Small intestine (tissue), 7 donors: Measurements from ENCODE around the gene KLHDC9. TPM values are rescaled to one million over a fixed set of nuclear protein-coding genes. Genes with fewer than 3 reads are reported as not detected.

Experiments used
- DNase-seq, 2 donors: peaks; one replicate each; pipeline versions ENCODE4 v3.0.0 to v3.0.0-alpha.2; 2013
- FAIRE-seq: peaks from 2 replicates; lab custom pipeline; 2012; peaks lifted over from hg19 to GRCh38; lab: Jason Lieb, UNC
- H3K27ac ChIP-seq, 3 donors: one replicate each; pipeline ENCODE4 v1.5.1; 2013; ENCODE audit warnings: low read length in 2 of 3, mild to moderate bottlenecking in 2 of 3, control low read depth in 1 of 3, inconsistent platforms in 1 of 3, low read depth in 1 of 3, moderate library complexity in 1 of 3
- H3K27me3 ChIP-seq, 3 donors: one replicate each; pipeline ENCODE4 v1.6.1; 2013; ENCODE audit warnings: low read length in 3 of 3, inconsistent platforms in 1 of 3; ENCODE audit not compliant: control insufficient read depth in 3 of 3, insufficient read depth in 3 of 3
- H3K36me3 ChIP-seq, 3 donors: one replicate each; pipeline ENCODE4 v1.6.1; 2013; ENCODE audit warnings: low read length in 3 of 3, inconsistent platforms in 1 of 3, low read depth in 1 of 3, mild to moderate bottlenecking in 1 of 3, moderate library complexity in 1 of 3; ENCODE audit not compliant: control insufficient read depth in 3 of 3, insufficient read depth in 2 of 3
- H3K4me1 ChIP-seq, 3 donors: one replicate each; pipeline ENCODE4 v1.6.1; 2013; ENCODE audit warnings: low read length in 2 of 3, inconsistent platforms in 1 of 3, low read depth in 1 of 3, mild to moderate bottlenecking in 1 of 3, moderate library complexity in 1 of 3; ENCODE audit not compliant: control insufficient read depth in 3 of 3, insufficient read depth in 2 of 3
- H3K4me3 ChIP-seq, 3 donors: one replicate each; pipeline ENCODE4 v1.5.1; 2013; ENCODE audit warnings: low read length in 3 of 3, control low read depth in 1 of 3, inconsistent platforms in 1 of 3, low read depth in 1 of 3, mild to moderate bottlenecking in 1 of 3, moderate library complexity in 1 of 3
- H3K9me3 ChIP-seq, 2 donors: one replicate each; pipeline ENCODE4 v1.6.1; 2013; ENCODE audit warnings: low read depth in 1 of 2, low read length in 1 of 2; ENCODE audit not compliant: control insufficient read depth in 2 of 2, insufficient read depth in 1 of 2
- WGBS, 3 donors: extraction: QIAGEN DNeasy Blood & Tissue Kit; methylation state at CpG; one replicate each; pipeline ENCODE4 v1.1.7; 2013; 5-methylcytosine and 5-hydroxymethylcytosine counted together
- polyA plus RNA-seq, 4 donors: library from polyadenylated mRNA; stranded (reverse) in 3 of 4; unstranded in 1 of 4; fragments of 200-250 nt in 3 of 4; fragments of 120-200 nt in 1 of 4; gene quantifications; one replicate each; pipeline versions ENCODE4 v1.2.1 to v1.2.3, GENCODE V29; 2013
- donor health status: healthy with polysubstance abuse.
- donor health status: control.
- donor health status: control.
- donor health status: Bipolar disorder and iron deficiency.
- donor health status: healthy.

Gene KLHDC9
- polyA plus RNA-seq, 4 donors: 1.8 to 5.8 (median 3.0) TPM

- Histone ChIP-seq H3K4me1 (peaks cover 0 to 15% (median 0%) of the 10 kb centered on the region in 3 donors), H3K36me3 (peaks cover 0 to under 1% (median 0%) of the 10 kb centered on the region in 3 donors), H3K27ac (no peak overlapping the region), H3K4me3 (no peak overlapping the region), H3K27me3 (peaks cover 0 to 4% (median 0%) of the 10 kb centered on the region in 3 donors), H3K9me3 (no peaks in the 10 kb centered on the region)
- FAIRE-seq (no peak), DNase-seq (no peak)
- 94 to 99% (median 97%) methylated on average over 14 of the region's 14 CpGs for WGBS, 3 donors
These were observed 3.7 kb upstream of the KLHDC9 start for GRCh38 chr1:161094481-161094880.

GRCh38 chr1:161095230-161095629, 2.9 kb upstream of the KLHDC9 start:
- Histone ChIP-seq H3K4me3 (no peak overlapping the region), H3K36me3 (peaks cover 0 to 6% (median 2%) of the 10 kb centered on the region in 3 donors), H3K27ac (no peak overlapping the region), H3K9me3 (no peaks in the 10 kb centered on the region), H3K27me3 (peaks cover 0 to 4% (median 0%) of the 10 kb centered on the region in 3 donors), H3K4me1 (peaks cover 0 to 10% (median 0%) of the 10 kb centered on the region in 3 donors)
- no peak for FAIRE-seq
- no peak for DNase-seq
- WGBS, 3 donors: 94 to 95% (median 94%) methylated on average over 6 of the region's 6 CpGs

GRCh38 chr1:161096015-161096414, 2.1 kb upstream of the KLHDC9 start:
- DNase-seq (no peak), FAIRE-seq (no peak)
- no peaks in the 10 kb centered on the region for H3K9me3 ChIP-seq
- H3K27ac ChIP-seq: no peak overlapping the region
- H3K27me3 ChIP-seq: peaks cover 0 to 4% (median 0%) of the 10 kb centered on the region in 3 donors
- peaks cover 0 to 10% (median 0%) of the 10 kb centered on the region in 3 donors for H3K4me1 ChIP-seq
- WGBS, 3 donors: 91 to 98% (median 96%) methylated on average over 2 of the region's 2 CpGs
- peaks cover 3 to 9% (median 4%) of the 10 kb centered on the region in 3 donors for H3K36me3 ChIP-seq
- H3K4me3 ChIP-seq: no peak overlapping the region

GRCh38 chr1:161096530-161096929, 1.6 kb upstream of the KLHDC9 start:
- H3K27ac ChIP-seq: no peak overlapping the region
- H3K4me1 ChIP-seq: peaks cover 0 to 10% (median 0%) of the 10 kb centered on the region in 3 donors
- WGBS, 3 donors: 49 to 73% (median 53%) methylated on average over 1 of the region's 1 CpG
- H3K36me3 ChIP-seq: peaks cover 4 to 14% (median 8%) of the 10 kb centered on the region in 3 donors
- H3K9me3 ChIP-seq: no peaks in the 10 kb centered on the region
- DNase-seq (no peak), FAIRE-seq (no peak)
- H3K4me3 ChIP-seq: no peak overlapping the region
- H3K27me3 ChIP-seq: peaks cover 0 to 4% (median 0%) of the 10 kb centered on the region in 3 donors

GRCh38 chr1:161099090-161099802, 1.1 kb downstream of the KLHDC9 start:
- 75 to 81% (median 80%) methylated on average over 9 of the region's 9 CpGs for WGBS, 3 donors
- peak overlapping the region in 1 of 3 donors; percentile 71 for H3K4me3 ChIP-seq
- H3K9me3 ChIP-seq: no peaks in the 10 kb centered on the region
- no peaks in the 10 kb centered on the region for H3K27me3 ChIP-seq
- H3K27ac ChIP-seq: no peak overlapping the region
- peaks cover 0 to 10% (median 0%) of the 10 kb centered on the region in 3 donors for H3K4me1 ChIP-seq
- DNase-seq (no peak), FAIRE-seq (no peak)
- peaks cover 8 to 21% (median 12%) of the 10 kb centered on the region in 3 donors for H3K36me3 ChIP-seq

- 65 to 91% (median 83%) methylated on average over 2 of the region's 2 CpGs for WGBS, 3 donors
- Histone ChIP-seq H3K36me3 (peaks cover 8 to 21% (median 12%) of the 10 kb centered on the region in 3 donors), H3K27me3 (no peaks in the 10 kb centered on the region), H3K4me3 (no peak overlapping the region), H3K4me1 (peaks cover 0 to 10% (median 0%) of the 10 kb centered on the region in 3 donors), H3K9me3 (no peaks in the 10 kb centered on the region), H3K27ac (no peak overlapping the region)
- no peak for FAIRE-seq
- no peak for DNase-seq
These were observed 2.4 kb downstream of the KLHDC9 start for GRCh38 chr1:161100556-161100955.

GRCh38 chr1:161106431-161106830, 8.3 kb downstream of the KLHDC9 start:
- Histone ChIP-seq H3K27me3 (no peaks in the 10 kb centered on the region), H3K9me3 (no peaks in the 10 kb centered on the region), H3K4me1 (no peaks in the 10 kb centered on the region), H3K4me3 (no peak overlapping the region), H3K27ac (no peak overlapping the region), H3K36me3 (peaks cover 3 to 19% (median 6%) of the 10 kb centered on the region in 3 donors)
- DNase-seq (no peak), FAIRE-seq (no peak)
- 100% methylated on average over 1 of the region's 1 CpG for WGBS, 3 donors

- no peaks in the 10 kb centered on the region for H3K27me3 ChIP-seq
- no peaks in the 10 kb centered on the region for H3K9me3 ChIP-seq
- no peak overlapping the region for H3K4me3 ChIP-seq
- H3K27ac ChIP-seq: no peak overlapping the region
- DNase-seq (no peak), FAIRE-seq (no peak)
- H3K36me3 ChIP-seq: peaks cover 0 to 21% (median 0%) of the 10 kb centered on the region in 3 donors
- WGBS, 3 donors: 94 to 96% (median 95%) methylated on average over 3 of the region's 3 CpGs
- H3K4me1 ChIP-seq: peaks cover 0 to 2% (median 0%) of the 10 kb centered on the region in 3 donors
These were observed 13.0 kb downstream of the KLHDC9 start for GRCh38 chr1:161111117-161111516.
